Measurements from ENCODE around the gene MED25.

Gene MED25

DNA sequence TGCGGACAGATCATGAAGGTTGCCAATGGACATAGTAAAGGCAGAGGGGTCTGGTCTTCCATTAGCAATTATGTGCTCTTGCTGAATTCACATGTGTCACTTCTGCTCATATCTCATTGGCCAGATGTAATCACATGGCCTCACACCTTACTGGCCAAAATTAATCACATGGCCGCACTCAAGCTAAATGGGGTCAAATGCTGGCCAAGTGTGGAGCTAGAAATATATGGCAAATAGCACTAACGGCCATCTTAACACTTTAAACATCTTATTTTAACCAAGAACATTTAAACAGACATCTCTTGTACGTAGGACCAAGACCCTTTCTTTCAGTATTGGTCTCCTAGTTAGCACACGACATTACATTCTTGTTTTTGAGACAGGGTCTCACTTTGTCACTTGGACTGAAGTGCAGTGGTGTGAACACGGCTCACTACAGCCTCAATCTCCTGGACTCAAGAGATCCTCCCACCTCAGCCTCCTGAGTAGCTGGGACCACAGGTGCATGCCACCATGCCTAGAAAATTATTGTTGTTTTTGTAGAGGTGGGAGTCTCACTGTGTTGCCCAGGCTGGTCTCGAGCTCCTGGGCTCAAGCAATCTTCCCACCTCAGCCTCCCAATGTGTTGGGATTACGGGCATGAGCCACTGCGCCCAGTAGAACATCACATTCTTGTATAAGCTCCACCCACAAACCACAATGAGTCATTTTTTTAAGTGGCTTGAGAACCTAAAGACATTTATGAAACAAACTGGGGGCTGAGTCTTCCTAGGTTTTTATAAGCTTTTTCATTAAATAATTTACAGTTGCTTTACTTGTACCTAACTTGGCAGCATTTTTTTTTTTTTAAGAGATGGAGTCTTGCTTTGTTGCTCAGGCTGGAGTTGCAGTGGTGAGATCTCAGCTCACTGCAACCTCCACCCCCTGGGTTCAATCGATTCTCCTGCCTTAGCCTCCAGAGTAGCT is 29.9 kb downstream of the MED25 start:
- DNase-seq, result no peak

- DNase-seq, result no peak
These were observed 30.8 kb downstream of the MED25 start for GRCh38 chr19:49848938-49849337.

DNA sequence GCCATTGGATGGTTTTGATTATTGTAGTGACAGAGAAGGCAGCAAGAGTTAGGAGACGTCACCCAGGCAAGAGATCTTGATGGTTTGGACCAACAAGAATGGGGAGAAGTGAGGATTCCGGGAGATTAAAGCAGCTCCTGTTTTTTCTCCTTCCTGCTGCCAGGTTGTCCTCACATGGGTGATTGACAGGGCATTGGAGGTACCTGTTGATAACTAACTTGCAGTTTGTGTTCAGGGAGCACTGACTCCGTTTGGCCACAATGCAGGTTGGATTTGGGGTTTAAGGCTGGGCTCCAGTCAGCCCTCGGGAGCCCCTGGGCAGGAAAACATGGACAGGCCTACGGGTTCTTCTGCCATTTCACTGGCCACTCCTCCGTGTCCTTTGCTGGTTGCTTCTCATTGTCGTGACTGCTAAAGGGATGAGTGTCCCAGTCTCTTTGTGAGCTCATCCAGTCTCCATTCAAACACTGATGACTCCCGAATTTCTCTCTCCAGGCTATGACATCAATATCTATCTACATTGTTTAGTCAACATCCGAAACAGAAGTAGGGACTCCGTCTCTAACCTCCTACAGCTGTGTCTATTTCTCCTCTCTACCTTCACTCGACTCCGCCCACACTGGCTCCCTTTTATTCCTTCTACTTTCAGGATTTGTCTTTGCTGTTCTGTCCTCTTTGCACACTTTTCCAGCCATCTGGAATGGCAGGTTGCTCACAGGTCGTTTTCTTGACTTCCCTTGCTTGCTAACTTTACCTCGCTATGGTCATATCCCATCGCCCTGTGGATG is 31.5 kb downstream of the MED25 start:
- DNase-seq, result no peak

DNA sequence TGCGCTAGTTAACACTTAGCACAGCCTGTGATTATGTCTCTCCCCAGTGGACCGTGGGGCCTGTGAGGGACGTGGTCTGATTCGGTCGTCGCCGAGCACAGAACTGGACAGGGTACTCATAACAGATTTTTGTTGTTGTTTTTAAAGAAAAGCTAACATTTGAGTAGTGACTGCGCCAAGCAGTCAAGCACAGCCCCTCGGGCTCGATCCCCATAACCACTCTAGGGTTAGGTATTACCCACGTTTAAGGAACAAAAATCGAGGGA is 32.1 kb downstream of the MED25 start:
- DNase-seq, result no peak

DNA sequence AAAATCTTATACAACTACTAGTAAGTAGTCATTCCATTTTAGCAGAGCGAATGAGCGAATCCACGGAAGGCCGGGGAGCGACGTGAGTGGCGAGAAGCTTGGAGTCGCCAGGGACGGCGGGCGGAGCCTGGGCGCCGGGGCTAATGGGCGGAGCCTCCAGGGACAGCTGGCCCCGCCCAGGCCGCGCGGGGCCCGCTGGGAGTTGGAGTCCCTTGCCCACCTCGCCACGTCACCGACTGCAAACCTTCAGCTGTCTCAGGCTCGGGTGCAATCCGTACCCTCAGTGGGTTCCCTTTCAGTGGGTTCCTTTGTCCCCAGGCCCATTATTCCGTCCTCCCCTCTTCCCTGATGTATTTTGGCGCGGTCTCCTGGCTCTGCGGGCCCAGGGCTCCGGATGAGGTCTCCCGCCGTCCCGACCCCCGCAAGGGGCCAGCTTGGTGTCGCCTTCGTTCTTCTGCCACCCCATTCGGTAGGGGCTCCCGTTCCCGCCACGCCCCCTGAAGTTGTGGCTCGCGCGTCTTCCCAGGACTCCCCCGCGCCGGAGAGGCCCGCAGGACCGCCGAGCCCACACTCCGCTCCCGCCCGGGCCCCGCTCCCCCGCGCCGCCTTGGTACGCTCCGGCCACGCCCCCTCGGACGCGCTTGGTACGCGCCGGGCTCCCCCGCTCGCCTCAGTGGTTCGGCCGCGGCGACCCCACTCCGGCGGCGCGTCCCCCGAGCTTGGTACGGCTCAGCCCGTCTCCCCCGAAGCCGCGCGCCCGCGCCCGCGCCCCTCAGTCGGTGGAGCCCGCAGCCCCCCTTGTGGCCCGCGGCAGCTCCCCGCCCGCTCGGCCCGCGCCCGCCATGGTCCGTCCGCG is 32.6 kb downstream of the MED25 start, which contains the start of gene PTOV1:
TSS of gene PTOV1 (plus strand) at position 673 of the 856 bp plus-strand sequence.
- DNase-seq, result peak; percentile 81

GRCh38 chr19:49851456-49852259 is 33.6 kb downstream of the MED25 start:
- peak; percentile 59 for DNase-seq

DNA sequence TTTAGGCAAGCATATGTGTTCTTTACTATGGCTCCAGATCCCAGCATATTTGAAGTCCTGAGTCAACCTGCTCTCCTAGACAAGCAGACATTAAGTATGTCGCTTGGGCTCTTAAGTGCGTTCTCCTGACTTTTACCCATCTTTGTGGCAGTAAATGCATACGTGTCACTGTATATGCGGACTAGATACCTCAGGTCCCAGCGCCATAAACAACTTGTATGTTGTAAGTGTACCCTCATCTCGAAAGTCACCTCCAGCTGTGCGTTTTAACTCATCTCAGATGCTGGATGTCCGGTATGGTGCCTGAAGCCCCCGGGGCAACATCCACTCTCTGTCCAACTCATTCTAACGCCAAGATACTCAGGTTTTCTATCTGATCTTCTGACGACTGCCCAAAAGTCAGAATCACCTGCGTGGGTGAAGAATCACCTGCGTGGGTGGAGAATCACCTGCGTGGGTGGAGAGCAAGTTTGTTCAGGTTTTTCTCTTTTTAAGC is 34.6 kb downstream of the MED25 start:
- DNase-seq, result no peak

DNA sequence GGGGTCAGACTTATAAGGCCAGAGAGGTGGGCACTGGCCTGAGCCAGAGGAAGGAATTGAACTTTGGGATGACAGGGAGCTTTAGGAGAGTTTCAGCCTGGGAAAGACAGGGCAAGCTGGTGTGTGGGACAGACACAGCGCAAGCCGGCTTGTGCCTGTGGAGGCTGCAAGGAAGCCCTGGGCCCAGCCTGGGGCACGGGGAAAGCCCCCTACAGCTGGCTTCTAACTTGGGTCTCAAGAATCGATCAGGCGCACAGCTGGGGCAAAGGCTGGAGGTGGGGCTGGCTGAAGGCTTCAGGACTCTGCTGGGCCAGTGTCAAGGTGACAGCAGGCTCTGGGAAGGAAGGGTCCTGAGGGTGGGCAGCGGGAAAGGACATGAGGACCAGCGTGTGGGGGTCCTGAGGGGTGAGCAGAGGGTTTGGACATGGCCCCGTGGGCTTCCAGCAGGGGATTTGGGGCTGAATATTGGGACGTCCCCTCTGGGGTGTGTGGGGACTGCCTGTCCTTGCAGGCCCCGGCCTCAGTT is 35.8 kb downstream of the MED25 start:
- DNase-seq, result no peak

DNA sequence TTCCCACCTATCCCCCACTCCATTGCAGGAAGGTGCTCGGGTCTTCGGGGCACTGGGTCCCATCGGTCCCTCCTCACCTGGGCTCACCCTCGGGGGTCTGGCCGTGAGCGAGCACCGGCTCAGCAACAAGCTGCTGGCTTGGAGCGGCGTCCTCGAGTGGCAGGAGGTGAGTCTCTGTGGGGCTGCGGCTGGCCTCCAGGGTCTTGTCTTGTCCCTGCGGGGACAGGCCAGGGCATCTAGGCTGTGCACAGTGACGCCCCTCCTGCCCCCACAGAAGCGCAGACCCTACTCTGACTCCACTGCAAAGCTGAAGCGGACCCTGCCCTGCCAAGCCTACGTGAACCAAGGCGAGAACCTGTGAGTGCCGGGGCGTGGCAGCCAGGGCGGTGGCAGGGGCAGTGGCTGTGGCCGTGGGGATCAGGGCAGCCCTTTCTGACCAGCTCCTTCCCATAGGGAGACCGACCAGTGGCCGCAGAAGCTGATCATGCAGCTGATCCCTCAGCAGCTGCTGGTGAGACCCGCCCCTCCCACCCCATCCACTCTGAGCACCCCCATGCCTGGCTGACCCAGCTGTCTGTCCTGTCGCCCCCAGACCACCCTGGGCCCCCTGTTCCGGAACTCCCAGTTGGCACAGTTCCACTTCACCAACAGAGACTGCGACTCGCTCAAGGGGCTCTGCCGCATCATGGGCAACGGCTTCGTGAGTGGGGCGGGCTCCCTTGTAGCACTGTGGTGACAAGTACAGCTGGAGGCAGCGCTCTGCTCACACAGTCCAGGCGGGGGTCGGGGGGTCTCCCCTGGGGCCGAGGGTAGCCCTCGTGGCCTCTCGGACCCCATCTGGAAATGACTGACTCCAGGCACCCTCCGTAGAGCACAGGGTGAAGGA is 36.5 kb downstream of the MED25 start:
- no peak for DNase-seq

GRCh38 chr19:49855277-49855675 is 37.2 kb downstream of the MED25 start:
- DNase-seq, result no peak

GRCh38 chr19:49855676-49856573 is 37.8 kb downstream of the MED25 start:
- DNase-seq, result no peak

DNA sequence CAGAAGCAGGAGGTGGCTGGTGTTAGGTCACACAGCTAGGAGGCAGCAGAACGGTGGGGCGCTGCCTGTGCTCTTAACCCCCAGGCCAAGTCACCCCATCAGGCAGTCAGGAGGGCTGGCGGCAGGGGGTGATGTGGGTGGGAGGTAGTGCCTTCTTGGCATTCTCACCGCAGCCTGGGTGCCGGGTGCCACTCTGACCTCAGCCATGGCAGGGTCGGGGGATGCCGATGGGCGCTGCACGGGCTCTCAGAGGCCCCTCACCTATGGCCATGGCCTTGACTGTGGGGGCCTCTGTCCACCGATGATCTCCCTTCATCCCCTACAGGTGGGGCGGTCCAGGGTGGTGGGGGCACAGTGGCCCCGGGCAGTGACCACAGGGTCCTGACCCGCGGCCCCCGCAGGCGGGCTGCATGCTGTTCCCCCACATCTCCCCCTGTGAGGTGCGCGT is 38.5 kb downstream of the MED25 start:
- no peak for DNase-seq

- no peak for DNase-seq
These were observed 39.2 kb downstream of the MED25 start for GRCh38 chr19:49857061-49857837.

GRCh38 chr19:49857838-49858087 is 39.7 kb downstream of the MED25 start:
- no peak for DNase-seq

- no peak for DNase-seq
These were observed 40.2 kb downstream of the MED25 start for GRCh38 chr19:49858088-49858985.

GRCh38 chr19:49859682-49860335 is 41.7 kb downstream of the MED25 start:
- DNase-seq, result no peak

- no peak for DNase-seq
These were observed 42.4 kb downstream of the MED25 start for GRCh38 chr19:49860336-49861102.
